Gastroesophageal sphincter (tissue), 4 donors: ENCODE results near the gene PCDH9. TPM values are rescaled to one million over a fixed set of nuclear protein-coding genes. Genes with fewer than 3 reads are reported as not detected.

Source experiments
- ATAC-seq: fragments of 150-250 bp; one replicate; pipeline ENCODE4 v1.9.1; 2016; ENCODE audit warnings: mild to moderate bottlenecking, moderate library complexity
- H3K27ac ChIP-seq, 4 donors: fragments of 200-600 bp; sonication (generic) in 3 of 4; 1 replicate in 3 of 4; 2 replicates in 1 of 4; pipeline ENCODE4 v1.5.1; 2016 to 2019
- H3K27me3 ChIP-seq: fragments of 200-600 bp; sonication (generic); one replicate; pipeline ENCODE4 v1.5.1; 2019
- H3K36me3 ChIP-seq, 2 donors: fragments of 200-600 bp; sonication (generic); one replicate each; pipeline ENCODE4 v1.5.1; 2019; ENCODE audit warnings: control low read depth in 1 of 2
- H3K4me1 ChIP-seq, 3 donors: fragments of 200-600 bp; sonication (generic); 1 replicate in 2 of 3; 2 replicates in 1 of 3; pipeline ENCODE4 v1.5.1; 2016 to 2019; ENCODE audit warnings: control low read depth in 2 of 3
- H3K4me3 ChIP-seq, 2 donors: fragments of 200-600 bp; sonication (generic); one replicate each; pipeline ENCODE4 v1.5.1; 2019; ENCODE audit warnings: mild to moderate bottlenecking in 1 of 2, moderate library complexity in 1 of 2
- H3K9me3 ChIP-seq, 3 donors: fragments of 200-600 bp; sonication (generic); one replicate each; pipeline ENCODE4 v1.5.1; 2017 to 2019; ENCODE audit warnings: control low read depth in 2 of 3
- EP300 ChIP-seq: sonication (generic); formaldehyde crosslinking; IDR thresholded peaks from one replicate; pipeline ENCODE4 v1.6.1; 2017; ENCODE audit warnings: antibody characterized with exemption, mild to moderate bottlenecking
- POLR2A ChIP-seq, 2 donors: fragments of 450-650 bp; IDR thresholded peaks; one replicate each; pipeline ENCODE4 v1.6.1; 2017; ENCODE audit warnings: antibody characterized with exemption in 2 of 2, mild to moderate bottlenecking in 2 of 2, moderate library complexity in 1 of 2
- POLR2AphosphoS5 ChIP-seq: sonication (generic); formaldehyde crosslinking; IDR thresholded peaks from one replicate; pipeline ENCODE4 v1.6.1; 2017; ENCODE audit warnings: antibody characterized with exemption
- WGBS, 2 donors: methylation state at CpG; one replicate each; pipeline ENCODE4 v1.1.5; 2018; ENCODE audit warnings: low coverage in 1 of 2; 5-methylcytosine and 5-hydroxymethylcytosine counted together
- total RNA-seq, 4 donors: library from RNA; depleted of rRNA; stranded (reverse); fragments of >200 nt; gene quantifications; one replicate each; pipeline ENCODE4 v1.1.0, GENCODE V29; 2016
- TF ChIP-seq, protein P1 (sequence below), 4 experiments: fragments of 200-600 bp in 2 of 4; fragments of 450-650 bp in 2 of 4; sonication (generic) in 1 of 4; IDR thresholded peaks; one replicate each; pipeline ENCODE4 v1.5.1; 2017 to 2019; ENCODE audit warnings: antibody characterized with exemption in 4 of 4, mild to moderate bottlenecking in 2 of 4, moderate library complexity in 2 of 4

PCDH9 gene
- total RNA-seq, 4 donors from 2014 or later = 52.9 to 141 (median 56.5) TPM

DNA sequence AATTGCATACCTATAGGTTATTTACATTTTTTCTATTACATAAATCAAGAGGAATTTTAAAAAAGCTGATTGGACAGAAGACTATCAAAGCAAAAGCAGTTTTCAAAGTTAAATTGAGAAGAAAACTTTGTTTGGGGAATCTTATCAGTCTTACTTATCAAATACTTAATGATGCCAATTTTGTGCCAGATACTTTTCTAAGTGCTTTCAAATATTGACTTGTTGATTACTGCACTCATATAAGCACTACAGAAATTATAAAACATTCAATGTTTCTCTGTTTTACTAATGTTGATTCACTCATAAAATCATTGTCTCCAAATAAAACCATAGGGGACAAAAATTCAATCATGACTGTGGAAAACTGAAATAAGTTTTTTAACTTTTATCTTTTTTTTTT, 36.2 kb downstream of the PCDH9 start:
- ATAC-seq = no peak
- Histone ChIP-seq H3K9me3 (no peaks in the 10 kb centered on the region), H3K27me3 (no peaks in the 10 kb centered on the region), H3K4me1 (no peaks in the 10 kb centered on the region), H3K27ac (no peak overlapping the region), H3K4me3 (no peak overlapping the region), H3K36me3 (no peaks in the 10 kb centered on the region)
- TF ChIP-seq POLR2A (IDR thresholded peaks at IDR 0.05) (no peak), POLR2AphosphoS5 (no peak), EP300 (no peak)
- TF ChIP-seq, protein P1, sequence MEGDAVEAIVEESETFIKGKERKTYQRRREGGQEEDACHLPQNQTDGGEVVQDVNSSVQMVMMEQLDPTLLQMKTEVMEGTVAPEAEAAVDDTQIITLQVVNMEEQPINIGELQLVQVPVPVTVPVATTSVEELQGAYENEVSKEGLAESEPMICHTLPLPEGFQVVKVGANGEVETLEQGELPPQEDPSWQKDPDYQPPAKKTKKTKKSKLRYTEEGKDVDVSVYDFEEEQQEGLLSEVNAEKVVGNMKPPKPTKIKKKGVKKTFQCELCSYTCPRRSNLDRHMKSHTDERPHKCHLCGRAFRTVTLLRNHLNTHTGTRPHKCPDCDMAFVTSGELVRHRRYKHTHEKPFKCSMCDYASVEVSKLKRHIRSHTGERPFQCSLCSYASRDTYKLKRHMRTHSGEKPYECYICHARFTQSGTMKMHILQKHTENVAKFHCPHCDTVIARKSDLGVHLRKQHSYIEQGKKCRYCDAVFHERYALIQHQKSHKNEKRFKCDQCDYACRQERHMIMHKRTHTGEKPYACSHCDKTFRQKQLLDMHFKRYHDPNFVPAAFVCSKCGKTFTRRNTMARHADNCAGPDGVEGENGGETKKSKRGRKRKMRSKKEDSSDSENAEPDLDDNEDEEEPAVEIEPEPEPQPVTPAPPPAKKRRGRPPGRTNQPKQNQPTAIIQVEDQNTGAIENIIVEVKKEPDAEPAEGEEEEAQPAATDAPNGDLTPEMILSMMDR (IDR thresholded peaks at IDR 0.05) = no peak

DNA sequence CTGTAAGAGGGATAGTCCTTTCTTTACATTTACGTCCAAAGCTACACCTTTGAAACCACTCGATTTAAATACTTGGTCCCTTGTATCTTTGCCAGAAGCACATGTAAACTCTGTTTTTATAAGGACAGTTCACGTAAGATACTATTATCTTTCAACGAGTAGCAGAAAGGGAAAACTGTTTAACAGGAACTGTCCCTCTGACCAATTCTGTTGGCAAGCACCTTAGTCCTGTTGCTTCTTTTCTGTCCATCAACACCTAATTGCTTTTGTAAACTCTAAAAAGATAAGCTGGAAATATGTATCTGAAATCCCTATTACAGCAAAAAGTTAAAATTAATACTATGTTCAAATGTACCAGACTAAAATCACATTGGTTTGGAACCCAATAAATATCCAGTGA, 37.4 kb downstream of the PCDH9 start:
- Histone ChIP-seq H3K27ac (no peak overlapping the region), H3K27me3 (no peaks in the 10 kb centered on the region), H3K36me3 (no peaks in the 10 kb centered on the region), H3K9me3 (no peaks in the 10 kb centered on the region), H3K4me3 (no peak overlapping the region), H3K4me1 (no peaks in the 10 kb centered on the region)
- no peak for ATAC-seq
- TF ChIP-seq EP300 (no peak), POLR2AphosphoS5 (no peak), POLR2A (IDR thresholded peaks at IDR 0.05) (no peak)
- TF ChIP-seq, protein P1 (IDR thresholded peaks at IDR 0.05) = no peak
- WGBS, 2 donors = 52 to 53% methylated on average over 4 of the region's 4 CpGs

DNA sequence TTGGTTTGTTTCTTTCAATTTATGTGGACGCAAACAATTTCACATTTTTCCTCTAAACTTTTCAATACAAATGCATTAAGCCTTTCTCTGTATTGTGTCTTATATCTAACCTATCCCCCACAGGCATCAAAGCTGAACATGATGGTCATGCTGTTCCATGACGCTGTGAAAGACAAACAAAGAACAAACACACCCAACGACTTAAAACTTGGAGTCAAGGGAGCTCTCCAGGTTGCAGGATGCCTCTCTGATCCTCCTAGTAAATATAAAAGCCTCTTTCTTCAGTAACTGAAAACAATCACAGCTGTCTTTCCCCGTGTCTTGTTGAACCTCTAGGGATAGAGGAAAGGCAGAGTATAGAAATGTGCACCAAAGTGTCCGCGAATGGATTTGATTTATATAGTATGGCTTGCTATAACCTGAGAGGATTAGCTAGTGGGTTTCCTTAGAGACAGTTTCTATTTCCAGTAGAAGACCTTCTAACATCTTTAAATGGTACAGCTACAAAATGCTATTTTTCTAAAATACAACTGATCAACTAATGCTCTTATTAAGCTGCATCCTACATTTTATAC, 43.1 kb downstream of the PCDH9 start:
- no peak for ATAC-seq
- TF ChIP-seq POLR2A (IDR thresholded peaks at IDR 0.05) (no peak), EP300 (no peak), POLR2AphosphoS5 (no peak)
- TF ChIP-seq, protein P1 (IDR thresholded peaks at IDR 0.05) = no peak
- Histone ChIP-seq H3K4me3 (no peak overlapping the region), H3K9me3 (no peaks in the 10 kb centered on the region), H3K36me3 (no peaks in the 10 kb centered on the region), H3K4me1 (no peaks in the 10 kb centered on the region), H3K27ac (no peak overlapping the region), H3K27me3 (no peaks in the 10 kb centered on the region)
- 66 to 68% methylated on average over 6 of the region's 6 CpGs for WGBS, 2 donors

DNA sequence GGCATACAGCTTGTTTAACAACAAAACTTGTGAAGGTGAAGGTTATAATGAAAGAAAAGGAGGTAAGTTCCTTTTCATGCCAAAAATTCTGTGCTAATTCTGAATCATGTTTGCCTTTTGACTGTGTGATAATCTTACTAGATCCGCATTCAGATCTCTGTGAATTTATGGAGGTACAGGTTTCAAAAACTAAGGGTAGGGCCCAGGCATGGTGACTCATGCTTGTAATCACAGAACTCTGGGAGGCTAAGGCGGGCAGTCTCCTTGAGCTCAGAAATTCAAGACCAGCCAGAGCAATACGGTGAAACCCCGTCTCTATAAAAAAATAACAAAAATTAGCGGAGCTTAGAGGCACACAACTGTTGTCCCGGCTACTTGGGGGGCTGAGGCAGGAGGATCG, 45.9 kb downstream of the PCDH9 start:
- no peak for ATAC-seq
- Histone ChIP-seq H3K27me3 (no peaks in the 10 kb centered on the region), H3K4me1 (no peaks in the 10 kb centered on the region), H3K9me3 (no peaks in the 10 kb centered on the region), H3K36me3 (no peaks in the 10 kb centered on the region), H3K4me3 (no peak overlapping the region), H3K27ac (no peak overlapping the region)
- TF ChIP-seq POLR2A (IDR thresholded peaks at IDR 0.05) (no peak), POLR2AphosphoS5 (no peak), EP300 (no peak)
- TF ChIP-seq, protein P1 (IDR thresholded peaks at IDR 0.05) = no peak
- 97 to 100% methylated on average over 4 to 5 of the region's 7 CpGs for WGBS, 2 donors

DNA sequence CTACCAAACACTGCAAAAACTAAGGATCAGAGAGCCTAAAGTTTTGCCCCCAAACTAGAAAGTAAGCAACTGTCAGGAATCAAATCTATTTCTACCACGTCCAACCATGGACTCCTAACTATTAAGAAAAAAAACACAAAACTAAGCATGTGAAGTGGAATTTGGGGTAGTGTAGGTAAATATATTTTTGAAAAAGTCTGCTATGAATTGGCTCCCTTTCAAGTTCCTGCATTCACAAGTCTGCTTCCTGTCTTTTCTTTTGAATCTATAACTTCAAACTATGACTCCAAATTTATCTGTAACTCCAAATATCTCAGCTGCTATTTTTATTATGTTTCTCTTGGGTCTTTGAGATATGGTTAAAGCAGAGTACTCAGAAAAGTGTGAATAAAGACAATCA, 47.0 kb downstream of the PCDH9 start:
- H3K27ac ChIP-seq = no peak overlapping the region
- WGBS, 2 donors = 27 to 100% methylated on average over 1 of the region's 1 CpG
- H3K4me1 ChIP-seq = no peaks in the 10 kb centered on the region
- no peak for ATAC-seq
- no peaks in the 10 kb centered on the region for H3K9me3 ChIP-seq
- TF ChIP-seq POLR2A (IDR thresholded peaks at IDR 0.05) (no peak), EP300 (no peak), POLR2AphosphoS5 (no peak)
- TF ChIP-seq, protein P1 (IDR thresholded peaks at IDR 0.05) = no peak
- no peak overlapping the region for H3K4me3 ChIP-seq
- no peaks in the 10 kb centered on the region for H3K36me3 ChIP-seq
- H3K27me3 ChIP-seq = no peaks in the 10 kb centered on the region
